Sigmoid colon (tissue), 7 donors: ENCODE results near the gene TMEM203. TPM values are rescaled to one million over a fixed set of nuclear protein-coding genes. Genes with fewer than 3 reads are reported as not detected.

Experiments
- DNase-seq: peaks from one replicate; pipeline ENCODE4 v3.0.0-alpha.2; 2019
- H3K27ac ChIP-seq, 4 donors: fragments of 200-600 bp; sonication (generic); one replicate each; pipeline ENCODE4 v1.5.1; 2016 to 2019; ENCODE audit warnings: mild to moderate bottlenecking in 1 of 4
- H3K27me3 ChIP-seq, 3 donors: fragments of 200-600 bp; sonication (generic); one replicate each; pipeline ENCODE4 v1.5.1; 2019; ENCODE audit warnings: mild to moderate bottlenecking in 1 of 3
- H3K36me3 ChIP-seq, 4 donors: fragments of 200-600 bp; sonication (generic); one replicate each; pipeline ENCODE4 v1.5.1; 2016 to 2019
- H3K4me1 ChIP-seq, 4 donors: fragments of 200-600 bp; sonication (generic); one replicate each; pipeline ENCODE4 v1.5.1; 2017 to 2019
- H3K4me3 ChIP-seq, 4 donors: fragments of 200-600 bp; sonication (generic); one replicate each; pipeline ENCODE4 v1.5.1; 2017 to 2019; ENCODE audit warnings: mild to moderate bottlenecking in 2 of 4, moderate library complexity in 1 of 4
- H3K9me3 ChIP-seq, 4 donors: fragments of 200-600 bp in 3 of 4; sonication (generic) in 3 of 4; one replicate each; pipeline versions ENCODE4 v1.5.1 to v1.6.1; 2013 to 2019
- EP300 ChIP-seq, 4 donors: sonication (generic); formaldehyde crosslinking; IDR thresholded peaks; one replicate each; pipeline ENCODE4 v1.6.1; 2017; ENCODE audit warnings: antibody characterized with exemption in 4 of 4
- POLR2A ChIP-seq, 2 donors: fragments of 450-650 bp; IDR thresholded peaks; one replicate each; pipeline ENCODE4 v1.6.1; 2016; ENCODE audit warnings: antibody characterized with exemption in 2 of 2, mild to moderate bottlenecking in 2 of 2, moderate library complexity in 2 of 2
- POLR2AphosphoS5 ChIP-seq, 4 donors: sonication (generic); formaldehyde crosslinking; IDR thresholded peaks; one replicate each; pipeline ENCODE4 v1.6.1; 2017; ENCODE audit warnings: antibody characterized with exemption in 4 of 4
- WGBS, 2 donors: extraction: QIAGEN DNeasy Blood & Tissue Kit; methylation state at CpG; one replicate each; pipeline ENCODE4 v1.1.7; 2013; 5-methylcytosine and 5-hydroxymethylcytosine counted together
- intact Hi-C: fragments of 100-400 bp; cut with DNase I; formaldehyde crosslinking; loops from one replicate; pipeline ENCODE4 v1.15.1; 2023
- polyA plus RNA-seq, 3 donors: library from polyadenylated mRNA; stranded (reverse); fragments of 200-250 nt; gene quantifications; one replicate each; pipeline ENCODE4 v1.2.3, GENCODE V29; 2013
- total RNA-seq, 4 donors: library from RNA; depleted of rRNA; stranded (reverse); fragments of >200 nt; gene quantifications; one replicate each; pipeline ENCODE4 v1.1.0, GENCODE V29; 2016
- TF ChIP-seq, protein P1 (sequence below), 4 experiments: fragments of 450-650 bp in 3 of 4; fragments of 200-600 bp in 1 of 4; IDR thresholded peaks; one replicate each; pipeline ENCODE4 v1.5.1; 2016 to 2019; ENCODE audit warnings: antibody characterized with exemption in 4 of 4, mild to moderate bottlenecking in 3 of 4, moderate library complexity in 2 of 4
- donor health status: healthy with polysubstance abuse.
- donor health status: Bipolar disorder and iron deficiency.
- donor health status: healthy.

TMEM203 gene
- total and polyA plus RNA-seq, 7 donors = 24.8 to 42.0 (median 33.2) TPM

DNA sequence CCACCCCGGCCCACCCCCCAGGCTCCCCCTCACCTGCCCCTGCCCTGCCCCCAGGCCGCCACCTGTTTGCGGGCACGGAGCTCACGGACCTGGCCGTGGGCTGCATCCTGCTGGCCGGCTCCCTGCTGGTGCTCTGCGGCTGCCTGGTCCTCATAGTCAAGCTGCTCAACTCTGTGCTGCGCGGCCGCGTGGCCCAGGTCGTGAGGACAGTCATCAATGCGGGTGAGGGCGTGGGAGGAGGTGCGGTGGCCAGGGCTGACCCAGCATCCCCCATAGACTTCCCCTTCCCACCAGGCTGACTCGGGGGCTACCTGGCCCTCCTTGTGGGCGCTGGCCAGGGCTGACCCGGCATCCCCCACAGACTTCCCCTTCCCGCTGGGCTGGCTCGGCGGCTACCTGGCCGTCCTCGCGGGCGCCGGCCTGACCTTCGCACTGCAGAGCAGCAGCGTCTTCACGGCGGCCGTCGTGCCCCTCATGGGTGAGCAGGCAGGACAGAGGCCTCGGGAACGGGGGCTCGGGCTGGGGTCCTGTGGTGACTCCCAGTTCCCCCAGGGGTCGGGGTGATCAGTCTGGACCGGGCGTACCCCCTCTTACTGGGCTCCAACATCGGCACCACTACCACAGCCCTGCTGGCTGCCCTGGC lies 28.7 kb upstream of the TMEM203 start:
- no peaks in the 10 kb centered on the region for H3K36me3 ChIP-seq
- 13 to 61% methylated on average over 40 of the region's 40 CpGs for WGBS, 2 donors
- no peak overlapping the region for H3K4me3 ChIP-seq
- DNase-seq = no peak
- TF ChIP-seq POLR2AphosphoS5 (IDR thresholded peaks at IDR 0.05) = no peak
- TF ChIP-seq, protein P1, sequence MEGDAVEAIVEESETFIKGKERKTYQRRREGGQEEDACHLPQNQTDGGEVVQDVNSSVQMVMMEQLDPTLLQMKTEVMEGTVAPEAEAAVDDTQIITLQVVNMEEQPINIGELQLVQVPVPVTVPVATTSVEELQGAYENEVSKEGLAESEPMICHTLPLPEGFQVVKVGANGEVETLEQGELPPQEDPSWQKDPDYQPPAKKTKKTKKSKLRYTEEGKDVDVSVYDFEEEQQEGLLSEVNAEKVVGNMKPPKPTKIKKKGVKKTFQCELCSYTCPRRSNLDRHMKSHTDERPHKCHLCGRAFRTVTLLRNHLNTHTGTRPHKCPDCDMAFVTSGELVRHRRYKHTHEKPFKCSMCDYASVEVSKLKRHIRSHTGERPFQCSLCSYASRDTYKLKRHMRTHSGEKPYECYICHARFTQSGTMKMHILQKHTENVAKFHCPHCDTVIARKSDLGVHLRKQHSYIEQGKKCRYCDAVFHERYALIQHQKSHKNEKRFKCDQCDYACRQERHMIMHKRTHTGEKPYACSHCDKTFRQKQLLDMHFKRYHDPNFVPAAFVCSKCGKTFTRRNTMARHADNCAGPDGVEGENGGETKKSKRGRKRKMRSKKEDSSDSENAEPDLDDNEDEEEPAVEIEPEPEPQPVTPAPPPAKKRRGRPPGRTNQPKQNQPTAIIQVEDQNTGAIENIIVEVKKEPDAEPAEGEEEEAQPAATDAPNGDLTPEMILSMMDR (IDR thresholded peaks at IDR 0.05) = no peak
- no peak for TF ChIP-seq POLR2A (IDR thresholded peaks at IDR 0.05)
- TF ChIP-seq EP300 (IDR thresholded peaks at IDR 0.05) = no peak
- no peak overlapping the region for H3K27ac ChIP-seq
- H3K27me3 ChIP-seq = peaks cover 29 to 59% (median 58%) of the 10 kb centered on the region in 3 donors
- intact Hi-C loops = no loop called here
- no peaks in the 10 kb centered on the region for H3K9me3 ChIP-seq
- peaks cover 0 to 34% (median 28%) of the 10 kb centered on the region in 4 donors for H3K4me1 ChIP-seq

DNA sequence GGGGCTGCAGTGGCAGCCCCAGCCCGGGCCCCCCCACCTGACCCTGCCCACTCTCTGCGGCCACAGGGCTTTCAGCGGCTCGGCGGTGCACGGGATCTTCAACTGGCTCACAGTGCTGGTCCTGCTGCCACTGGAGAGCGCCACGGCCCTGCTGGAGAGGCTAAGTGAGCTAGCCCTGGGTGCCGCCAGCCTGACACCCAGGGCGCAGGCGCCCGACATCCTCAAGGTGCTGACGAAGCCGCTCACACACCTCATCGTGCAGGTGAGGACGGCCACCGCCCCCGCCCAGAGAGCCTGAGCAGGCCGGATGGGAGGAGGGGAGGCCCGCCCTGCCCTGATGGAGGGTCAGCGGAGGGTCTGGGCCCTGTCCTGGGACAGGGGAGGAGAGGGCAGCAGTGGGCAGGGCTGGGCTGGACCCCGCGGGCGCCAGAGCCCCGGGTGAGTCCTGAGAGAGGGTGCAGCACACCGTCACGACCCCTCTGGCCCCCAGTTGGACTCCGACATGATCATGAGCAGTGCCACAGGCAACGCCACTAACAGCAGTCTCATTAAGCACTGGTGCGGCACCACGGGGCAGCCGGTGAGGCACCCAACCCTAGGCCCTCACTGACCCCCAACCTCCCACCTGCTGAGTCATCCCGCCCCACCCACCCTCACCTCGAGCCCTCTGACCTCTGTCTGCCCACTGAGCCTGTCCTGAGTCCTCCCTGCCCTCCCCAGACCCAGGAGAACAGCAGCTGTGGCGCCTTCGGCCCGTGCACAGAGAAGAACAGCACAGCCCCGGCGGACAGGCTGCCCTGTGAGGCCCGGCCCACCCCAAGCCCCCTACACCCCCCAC lies 27.9 kb upstream of the TMEM203 start:
- Histone ChIP-seq H3K9me3 (no peaks in the 10 kb centered on the region), H3K27ac (no peak overlapping the region), H3K4me3 (no peak overlapping the region), H3K27me3 (peaks cover 34 to 67% (median 66%) of the 10 kb centered on the region in 3 donors), H3K4me1 (peaks cover 0 to 26% (median 21%) of the 10 kb centered on the region in 4 donors), H3K36me3 (no peaks in the 10 kb centered on the region)
- intact Hi-C loops = no loop called here
- WGBS, 2 donors = 28 to 79% methylated on average over 40 of the region's 40 CpGs
- no peak for DNase-seq
- no peak for TF ChIP-seq POLR2A (IDR thresholded peaks at IDR 0.05)
- TF ChIP-seq, protein P1 (IDR thresholded peaks at IDR 0.05) = no peak
- TF ChIP-seq EP300 (IDR thresholded peaks at IDR 0.05) = no peak
- no peak for TF ChIP-seq POLR2AphosphoS5 (IDR thresholded peaks at IDR 0.05)

DNA sequence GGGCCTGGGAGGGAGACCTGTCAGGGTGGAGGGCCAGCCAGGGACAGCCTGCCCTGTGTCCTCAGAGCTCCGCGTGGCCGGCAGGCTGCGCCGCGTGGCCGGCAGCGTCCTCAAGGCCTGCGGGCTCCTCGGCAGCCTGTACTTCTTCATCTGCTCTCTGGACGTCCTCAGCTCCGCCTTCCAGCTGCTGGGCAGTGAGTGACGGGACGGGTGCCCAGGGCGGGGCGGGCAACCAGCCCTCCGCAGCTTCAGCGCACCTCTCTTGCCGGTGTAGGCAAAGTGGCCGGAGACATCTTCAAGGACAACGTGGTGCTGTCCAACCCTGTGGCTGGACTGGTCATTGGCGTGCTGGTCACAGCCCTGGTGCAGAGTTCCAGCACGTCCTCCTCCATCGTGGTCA lies 27.1 kb upstream of the TMEM203 start:
- no peaks in the 10 kb centered on the region for H3K36me3 ChIP-seq
- H3K4me3 ChIP-seq = no peak overlapping the region
- TF ChIP-seq, protein P1 (IDR thresholded peaks at IDR 0.05) = no peak
- no peak for TF ChIP-seq POLR2A (IDR thresholded peaks at IDR 0.05)
- TF ChIP-seq EP300 (IDR thresholded peaks at IDR 0.05) = no peak
- no peak for TF ChIP-seq POLR2AphosphoS5 (IDR thresholded peaks at IDR 0.05)
- no peak overlapping the region for H3K27ac ChIP-seq
- H3K4me1 ChIP-seq = peaks cover 0 to 21% (median 18%) of the 10 kb centered on the region in 4 donors
- no peak for DNase-seq
- H3K27me3 ChIP-seq = peaks cover 35 to 71% (median 71%) of the 10 kb centered on the region in 3 donors
- WGBS, 2 donors = 18 to 79% methylated on average over 24 of the region's 24 CpGs
- intact Hi-C loops = no loop called here
- H3K9me3 ChIP-seq = no peaks in the 10 kb centered on the region

DNA sequence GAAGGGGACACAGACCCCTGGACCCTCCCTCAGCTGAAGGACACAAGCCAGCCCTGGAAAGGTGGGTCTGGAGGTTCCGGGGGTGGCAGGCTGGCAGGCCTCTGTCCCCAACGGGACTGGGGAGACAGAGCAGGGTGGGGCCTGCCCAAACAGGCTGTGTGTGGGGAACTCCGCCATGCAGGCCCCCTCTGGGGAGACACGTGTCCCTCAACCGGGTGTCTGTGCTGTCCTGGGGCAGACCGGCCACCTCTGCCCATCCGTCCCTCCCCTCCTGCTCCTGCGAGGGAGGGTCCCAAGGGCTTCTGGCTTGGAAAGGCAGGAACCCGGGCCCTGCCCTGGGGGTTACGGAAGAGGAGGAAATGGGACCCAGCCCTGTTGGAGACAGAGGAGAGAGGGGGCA lies 26.7 kb upstream of the TMEM203 start:
- no peak for DNase-seq
- H3K27me3 ChIP-seq = peaks cover 35 to 71% (median 71%) of the 10 kb centered on the region in 3 donors
- TF ChIP-seq POLR2AphosphoS5 (IDR thresholded peaks at IDR 0.05) (no peak), POLR2A (IDR thresholded peaks at IDR 0.05) (no peak), EP300 (IDR thresholded peaks at IDR 0.05) (no peak)
- TF ChIP-seq, protein P1 (IDR thresholded peaks at IDR 0.05) = no peak
- peaks cover 0 to 22% (median 17%) of the 10 kb centered on the region in 4 donors for H3K4me1 ChIP-seq
- no peak overlapping the region for H3K27ac ChIP-seq
- H3K36me3 ChIP-seq = no peaks in the 10 kb centered on the region
- H3K4me3 ChIP-seq = no peak overlapping the region
- intact Hi-C loops = no loop called here
- 52 to 77% methylated on average over 10 of the region's 10 CpGs for WGBS, 2 donors
- no peaks in the 10 kb centered on the region for H3K9me3 ChIP-seq
